GM12875 (cell line): ENCODE data around the gene CSF1R.

Experiments
- H3K4me3 ChIP-seq: one replicate; pipeline ENCODE4 v1.5.1; 2011; ENCODE audit warnings: low read depth, low read length, control low read depth
- TF ChIP-seq, protein P1 (sequence below): IDR thresholded peaks from 2 replicates; pipeline ENCODE4 v1.5.1; 2011; ENCODE audit warnings: low read depth, mild to moderate bottlenecking, control low read depth, inconsistent platforms, low read length, moderate library complexity, borderline replicate concordance; ENCODE audit not compliant: insufficient read depth

Gene CSF1R

DNA sequence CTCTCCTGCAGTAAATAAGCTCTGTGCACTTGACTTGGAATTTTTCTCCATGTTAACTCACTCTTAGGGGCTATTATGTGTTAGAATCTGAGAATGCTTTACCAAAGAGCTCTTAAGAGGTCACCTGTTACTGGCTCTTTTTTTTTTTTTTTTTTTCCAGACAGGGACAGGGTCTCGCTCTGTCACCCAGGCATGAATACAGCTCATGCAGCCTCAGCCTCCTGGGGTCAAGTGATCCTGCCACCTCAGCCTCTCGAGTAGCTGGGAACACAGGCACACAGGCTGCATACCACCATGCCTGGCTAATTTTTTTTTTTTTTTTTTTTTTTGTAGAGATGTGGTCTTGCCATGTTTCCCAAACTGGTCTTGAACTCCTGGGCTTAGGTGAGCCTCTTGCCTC, 63.7 kb downstream of the CSF1R start:
- TF ChIP-seq, protein P1, sequence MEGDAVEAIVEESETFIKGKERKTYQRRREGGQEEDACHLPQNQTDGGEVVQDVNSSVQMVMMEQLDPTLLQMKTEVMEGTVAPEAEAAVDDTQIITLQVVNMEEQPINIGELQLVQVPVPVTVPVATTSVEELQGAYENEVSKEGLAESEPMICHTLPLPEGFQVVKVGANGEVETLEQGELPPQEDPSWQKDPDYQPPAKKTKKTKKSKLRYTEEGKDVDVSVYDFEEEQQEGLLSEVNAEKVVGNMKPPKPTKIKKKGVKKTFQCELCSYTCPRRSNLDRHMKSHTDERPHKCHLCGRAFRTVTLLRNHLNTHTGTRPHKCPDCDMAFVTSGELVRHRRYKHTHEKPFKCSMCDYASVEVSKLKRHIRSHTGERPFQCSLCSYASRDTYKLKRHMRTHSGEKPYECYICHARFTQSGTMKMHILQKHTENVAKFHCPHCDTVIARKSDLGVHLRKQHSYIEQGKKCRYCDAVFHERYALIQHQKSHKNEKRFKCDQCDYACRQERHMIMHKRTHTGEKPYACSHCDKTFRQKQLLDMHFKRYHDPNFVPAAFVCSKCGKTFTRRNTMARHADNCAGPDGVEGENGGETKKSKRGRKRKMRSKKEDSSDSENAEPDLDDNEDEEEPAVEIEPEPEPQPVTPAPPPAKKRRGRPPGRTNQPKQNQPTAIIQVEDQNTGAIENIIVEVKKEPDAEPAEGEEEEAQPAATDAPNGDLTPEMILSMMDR = no peak
- no peak overlapping the region for H3K4me3 ChIP-seq

- TF ChIP-seq, protein P1 = no peak
- no peak overlapping the region for H3K4me3 ChIP-seq
Observed at GRCh38 chr5:150022158-150022531, 64.2 kb downstream of the CSF1R start.

GRCh38 chr5:150021491-150022157, 64.7 kb downstream of the CSF1R start:
- H3K4me3 ChIP-seq = no peak overlapping the region
- TF ChIP-seq, protein P1 = no peak

GRCh38 chr5:150020249-150020648, 66.1 kb downstream of the CSF1R start:
- TF ChIP-seq, protein P1 = no peak
- no peak overlapping the region for H3K4me3 ChIP-seq

GRCh38 chr5:150017226-150018005, 68.9 kb downstream of the CSF1R start:
- no peak overlapping the region for H3K4me3 ChIP-seq
- TF ChIP-seq, protein P1 = no peak

DNA sequence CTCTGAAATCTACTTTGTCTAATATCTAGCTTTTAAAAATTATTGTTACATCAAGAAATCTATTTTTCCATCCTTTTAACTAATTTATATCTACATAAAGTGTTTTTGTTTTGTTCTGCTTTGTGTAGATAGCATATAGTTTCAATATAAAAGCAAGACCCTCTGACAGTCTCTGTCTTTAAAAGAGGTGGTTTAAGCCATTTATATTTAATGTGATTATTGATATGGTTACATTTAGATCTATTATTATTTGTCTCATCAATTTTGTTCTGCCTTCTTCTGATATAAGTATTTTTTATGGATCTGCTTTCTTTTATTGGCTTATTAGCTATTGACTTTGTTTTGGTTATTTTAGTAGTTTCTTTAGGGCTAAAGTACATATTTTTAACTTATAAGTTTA, 69.8 kb downstream of the CSF1R start:
- TF ChIP-seq, protein P1 = no peak
- no peak overlapping the region for H3K4me3 ChIP-seq

DNA sequence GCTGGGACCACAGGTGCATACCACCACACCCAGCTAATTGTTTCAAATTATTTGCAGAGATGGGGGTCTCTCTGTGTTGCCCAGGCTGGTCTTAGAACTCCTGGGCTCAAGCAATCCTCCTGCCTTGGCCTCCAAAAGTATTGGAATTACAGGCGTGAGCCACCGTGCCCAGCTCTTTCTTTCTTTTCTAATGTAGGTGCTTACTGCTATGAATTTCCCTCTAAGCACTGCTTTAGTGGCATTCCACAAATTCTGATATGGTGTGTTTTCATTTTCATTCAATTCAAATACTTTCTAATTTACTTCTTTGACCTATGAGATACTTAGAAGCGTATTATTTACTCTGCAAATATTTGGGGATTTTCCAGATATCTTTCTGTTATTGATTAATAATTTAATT, 70.9 kb downstream of the CSF1R start:
- TF ChIP-seq, protein P1 = no peak
- H3K4me3 ChIP-seq = no peak overlapping the region
